ENCODE data around the gene HTR1E. TPM values are rescaled to one million over a fixed set of nuclear protein-coding genes. Genes with fewer than 3 reads are reported as not detected.

Gene HTR1E
- total RNA-seq, 1 experiment from 2014 or later: not detected

GRCh38 chr6:86949771-86950170, 12.4 kb downstream of the HTR1E start:
- Histone ChIP-seq H3K9me3 (ENCODE audit: low read depth, low read length, poor library complexity, severe bottlenecking) (no peaks in the 10 kb centered on the region), H3K36me3 (ENCODE audit: insufficient read depth, low read length, poor library complexity, severe bottlenecking) (no peaks in the 10 kb centered on the region), H3K27ac (ENCODE audit: low read depth, low read length, poor library complexity, severe bottlenecking) (no peak overlapping the region), H3K4me3 (ENCODE audit: low read depth, low read length, poor library complexity, severe bottlenecking) (no peak overlapping the region), H3K4me1 (ENCODE audit: insufficient read depth, low read length, poor library complexity, severe bottlenecking) (no peaks in the 10 kb centered on the region), H3K27me3 (replicated peaks; ENCODE audit: insufficient read depth, low read depth, low read length, poor library complexity) (no peaks in the 10 kb centered on the region)
- POLR2A ChIA-PET (ENCODE audit: low non-redundant PET): no interaction called here
- no TSS peak for BruUV-seq (replicated peaks)
- DNase-seq (ENCODE audit: low spot score): no peak
- CTCF ChIA-PET: no interaction called here
- intact Hi-C loops (cut with micrococcal nuclease; ENCODE audit: unreplicated experiment): no loop called here
- TF ChIP-seq, protein P1, sequence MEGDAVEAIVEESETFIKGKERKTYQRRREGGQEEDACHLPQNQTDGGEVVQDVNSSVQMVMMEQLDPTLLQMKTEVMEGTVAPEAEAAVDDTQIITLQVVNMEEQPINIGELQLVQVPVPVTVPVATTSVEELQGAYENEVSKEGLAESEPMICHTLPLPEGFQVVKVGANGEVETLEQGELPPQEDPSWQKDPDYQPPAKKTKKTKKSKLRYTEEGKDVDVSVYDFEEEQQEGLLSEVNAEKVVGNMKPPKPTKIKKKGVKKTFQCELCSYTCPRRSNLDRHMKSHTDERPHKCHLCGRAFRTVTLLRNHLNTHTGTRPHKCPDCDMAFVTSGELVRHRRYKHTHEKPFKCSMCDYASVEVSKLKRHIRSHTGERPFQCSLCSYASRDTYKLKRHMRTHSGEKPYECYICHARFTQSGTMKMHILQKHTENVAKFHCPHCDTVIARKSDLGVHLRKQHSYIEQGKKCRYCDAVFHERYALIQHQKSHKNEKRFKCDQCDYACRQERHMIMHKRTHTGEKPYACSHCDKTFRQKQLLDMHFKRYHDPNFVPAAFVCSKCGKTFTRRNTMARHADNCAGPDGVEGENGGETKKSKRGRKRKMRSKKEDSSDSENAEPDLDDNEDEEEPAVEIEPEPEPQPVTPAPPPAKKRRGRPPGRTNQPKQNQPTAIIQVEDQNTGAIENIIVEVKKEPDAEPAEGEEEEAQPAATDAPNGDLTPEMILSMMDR (conservative IDR thresholded peaks at IDR 0.05; ENCODE audit: low read depth, low read length): no peak
- no peak for TF ChIP-seq EZH2 (IDR thresholded peaks at IDR 0.05; ENCODE audit: borderline replicate concordance, low read depth, low read length, poor library complexity, severe bottlenecking)

- H3K4me3 ChIP-seq (ENCODE audit: low read depth, low read length, poor library complexity, severe bottlenecking): no peak overlapping the region
- POLR2A ChIA-PET (ENCODE audit: low non-redundant PET): no interaction called here
- no peaks in the 10 kb centered on the region for H3K9me3 ChIP-seq (ENCODE audit: low read depth, low read length, poor library complexity, severe bottlenecking)
- no peak for DNase-seq (ENCODE audit: low spot score)
- TF ChIP-seq, protein P1 (conservative IDR thresholded peaks at IDR 0.05; ENCODE audit: low read depth, low read length): no peak
- no peak for TF ChIP-seq EZH2 (IDR thresholded peaks at IDR 0.05; ENCODE audit: borderline replicate concordance, low read depth, low read length, poor library complexity, severe bottlenecking)
- no peak overlapping the region for H3K27ac ChIP-seq (ENCODE audit: low read depth, low read length, poor library complexity, severe bottlenecking)
- intact Hi-C loops (cut with micrococcal nuclease; ENCODE audit: unreplicated experiment): no loop called here
- BruUV-seq (replicated peaks): no TSS peak
- H3K4me1 ChIP-seq (ENCODE audit: insufficient read depth, low read length, poor library complexity, severe bottlenecking): no peaks in the 10 kb centered on the region
- H3K27me3 ChIP-seq (replicated peaks; ENCODE audit: insufficient read depth, low read depth, low read length, poor library complexity): no peaks in the 10 kb centered on the region
- CTCF ChIA-PET: no interaction called here
- H3K36me3 ChIP-seq (ENCODE audit: insufficient read depth, low read length, poor library complexity, severe bottlenecking): no peaks in the 10 kb centered on the region
Measured at GRCh38 chr6:86952991-86953390, 15.7 kb downstream of the HTR1E start.

DNA sequence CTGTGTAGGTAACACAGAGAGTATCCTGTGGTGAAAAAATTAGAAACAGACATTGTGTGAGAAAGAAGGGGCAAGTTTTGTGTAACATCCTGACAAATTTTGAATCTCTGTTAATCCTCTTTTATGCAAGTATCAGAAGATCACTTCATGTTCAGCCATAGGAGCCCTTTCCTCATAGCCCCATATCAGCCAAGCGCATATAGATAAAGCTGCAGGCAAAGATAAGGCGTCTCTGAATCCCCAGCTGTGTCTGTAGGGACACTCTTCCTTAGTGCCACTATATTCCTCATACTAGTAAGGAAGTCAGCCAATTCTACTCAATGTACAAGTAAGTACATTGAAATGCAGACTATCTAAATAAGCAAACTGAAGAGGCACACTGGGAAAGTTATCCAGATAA, 22.3 kb downstream of the HTR1E start:
- CTCF ChIA-PET: no interaction called here

GRCh38 chr6:86961455-86962200, 24.3 kb downstream of the HTR1E start:
- H3K4me1 ChIP-seq (ENCODE audit: insufficient read depth, low read length, poor library complexity, severe bottlenecking): no peaks in the 10 kb centered on the region
- DNase-seq (ENCODE audit: low spot score): no peak
- BruUV-seq (replicated peaks): no TSS peak
- peaks cover 4% of the 10 kb centered on the region for H3K27me3 ChIP-seq (replicated peaks; ENCODE audit: insufficient read depth, low read depth, low read length, poor library complexity)
- no peaks in the 10 kb centered on the region for H3K36me3 ChIP-seq (ENCODE audit: insufficient read depth, low read length, poor library complexity, severe bottlenecking)
- H3K9me3 ChIP-seq (ENCODE audit: low read depth, low read length, poor library complexity, severe bottlenecking): no peaks in the 10 kb centered on the region
- intact Hi-C loops (cut with micrococcal nuclease; ENCODE audit: unreplicated experiment): no loop called here
- H3K27ac ChIP-seq (ENCODE audit: low read depth, low read length, poor library complexity, severe bottlenecking): no peak overlapping the region
- CTCF ChIA-PET: interaction anchor here (1.5 kb wide), 1 partner anchor 25 kb away, joined by 3 read pairs; the partner anchor contains the start of gene HTR1E
- H3K4me3 ChIP-seq (ENCODE audit: low read depth, low read length, poor library complexity, severe bottlenecking): no peak overlapping the region
- TF ChIP-seq, protein P1 (conservative IDR thresholded peaks at IDR 0.05; ENCODE audit: low read depth, low read length): no peak
- POLR2A ChIA-PET (ENCODE audit: low non-redundant PET): no interaction called here

More for the DNA sequence above, 22.3 kb downstream of the HTR1E start:
- H3K4me3 ChIP-seq (ENCODE audit: low read depth, low read length, poor library complexity, severe bottlenecking): no peak overlapping the region
- no peaks in the 10 kb centered on the region for H3K9me3 ChIP-seq (ENCODE audit: low read depth, low read length, poor library complexity, severe bottlenecking)
- POLR2A ChIA-PET (ENCODE audit: low non-redundant PET): no interaction called here
- H3K27me3 ChIP-seq (replicated peaks; ENCODE audit: insufficient read depth, low read depth, low read length, poor library complexity): peaks cover 4% of the 10 kb centered on the region
- BruUV-seq (replicated peaks): no TSS peak
- no peaks in the 10 kb centered on the region for H3K4me1 ChIP-seq (ENCODE audit: insufficient read depth, low read length, poor library complexity, severe bottlenecking)
- intact Hi-C loops (cut with micrococcal nuclease; ENCODE audit: unreplicated experiment): no loop called here
- H3K36me3 ChIP-seq (ENCODE audit: insufficient read depth, low read length, poor library complexity, severe bottlenecking): no peaks in the 10 kb centered on the region
- TF ChIP-seq EZH2 (IDR thresholded peaks at IDR 0.05; ENCODE audit: borderline replicate concordance, low read depth, low read length, poor library complexity, severe bottlenecking): no peak
- no peak overlapping the region for H3K27ac ChIP-seq (ENCODE audit: low read depth, low read length, poor library complexity, severe bottlenecking)
- DNase-seq (ENCODE audit: low spot score): no peak
